Measurements from ENCODE around the gene ATP5PF.

- TF ChIP-seq CTCF (conservative IDR thresholded peaks at IDR 0.05 in 1 of 2, IDR thresholded peaks at IDR 0.05 in 1 of 2; ENCODE audit: extremely low read depth in 1 of 2, insufficient read depth in 1 of 2, low read depth in 1 of 2, low read length in 2 of 2) (no peak), EZH2 (IDR thresholded peaks at IDR 0.05; ENCODE audit: borderline replicate concordance, low read length) (no peak)
These were observed 2.7 kb upstream of the ATP5PF start for GRCh38 chr21:25737421-25737820.

All from mammary epithelial cell (primary cell).